ENCODE measurements around the gene CDC42SE2.

CDC42SE2 gene

DNA sequence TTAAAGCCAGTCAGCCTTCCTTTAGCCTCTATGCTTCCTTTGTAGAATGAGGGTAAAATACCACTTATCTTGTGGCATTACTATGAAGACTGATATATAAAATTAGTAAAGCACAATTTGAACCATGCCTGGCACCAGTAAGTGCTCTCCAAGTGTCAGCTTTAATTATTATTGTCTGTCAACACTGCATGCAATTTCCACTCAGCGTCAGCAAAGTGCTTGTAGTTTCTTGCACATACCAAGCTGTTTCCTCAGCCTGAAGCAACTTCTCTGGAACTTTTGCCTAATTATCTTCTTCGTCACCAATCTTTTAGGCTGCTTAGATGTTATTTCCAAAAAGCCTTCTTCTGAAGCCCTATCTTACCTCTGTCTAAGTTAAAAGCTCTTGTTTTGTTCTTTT is 177.3 kb downstream of the CDC42SE2 start:
- DNase-seq (ENCODE audit: low read depth): no peak

Measured in HS-27A (cell line).